GM19193 (cell line): ENCODE data around the gene AKAP6.

Experiments
- POLR2A ChIP-seq: IDR thresholded peaks from 4 replicates; pipeline ENCODE4 v1.6.1; 2011; ENCODE audit not compliant: insufficient read depth, insufficient read length; ENCODE audit errors: extremely low read depth

AKAP6 gene

GRCh38 chr14:32779840-32780239, 450.7 kb downstream of the AKAP6 start:
- no peak for TF ChIP-seq POLR2A

DNA sequence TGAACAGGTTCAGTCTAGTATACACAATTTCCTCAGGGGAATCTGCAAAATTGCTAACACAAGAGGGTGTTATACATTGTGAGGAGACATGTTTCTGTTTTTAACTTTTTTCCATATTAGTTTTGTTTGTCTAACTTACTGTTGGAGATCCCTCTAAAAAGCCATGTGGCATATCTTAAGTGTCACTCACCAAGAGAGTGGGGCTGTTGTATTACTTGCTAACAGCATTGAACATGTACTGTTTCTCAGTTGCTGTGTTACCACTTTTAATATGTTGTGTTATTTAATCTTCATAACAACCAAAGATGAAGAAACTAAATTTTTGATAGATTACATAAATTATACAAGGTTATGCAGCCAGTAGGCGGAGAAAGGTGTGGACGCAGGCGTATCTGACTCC, 455.3 kb downstream of the AKAP6 start:
- TF ChIP-seq POLR2A = no peak

- TF ChIP-seq POLR2A = no peak
These were observed 456.5 kb downstream of the AKAP6 start for GRCh38 chr14:32785585-32785984.

DNA sequence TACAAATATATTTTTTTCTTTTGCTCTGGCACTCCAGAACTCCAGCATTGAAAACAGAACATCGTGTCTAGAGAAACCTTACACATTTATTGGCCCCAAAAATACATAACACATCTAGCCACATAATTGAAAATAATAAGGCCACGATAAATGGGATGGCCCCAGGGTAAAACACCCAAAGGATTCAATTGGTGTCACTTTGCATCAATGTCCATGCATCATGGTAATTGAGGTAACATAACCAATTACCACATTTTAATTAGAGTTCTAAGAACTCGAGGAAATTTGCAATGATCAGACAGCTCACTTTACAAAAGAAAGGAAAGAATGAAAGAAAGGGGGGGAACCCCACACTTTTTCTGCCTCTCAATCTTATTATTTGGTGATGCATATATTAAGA, 457.8 kb downstream of the AKAP6 start:
- TF ChIP-seq POLR2A = no peak

GRCh38 chr14:32800320-32800719, 471.2 kb downstream of the AKAP6 start:
- no peak for TF ChIP-seq POLR2A

- no peak for TF ChIP-seq POLR2A
These were observed 473.2 kb downstream of the AKAP6 start for GRCh38 chr14:32802295-32802694.

DNA sequence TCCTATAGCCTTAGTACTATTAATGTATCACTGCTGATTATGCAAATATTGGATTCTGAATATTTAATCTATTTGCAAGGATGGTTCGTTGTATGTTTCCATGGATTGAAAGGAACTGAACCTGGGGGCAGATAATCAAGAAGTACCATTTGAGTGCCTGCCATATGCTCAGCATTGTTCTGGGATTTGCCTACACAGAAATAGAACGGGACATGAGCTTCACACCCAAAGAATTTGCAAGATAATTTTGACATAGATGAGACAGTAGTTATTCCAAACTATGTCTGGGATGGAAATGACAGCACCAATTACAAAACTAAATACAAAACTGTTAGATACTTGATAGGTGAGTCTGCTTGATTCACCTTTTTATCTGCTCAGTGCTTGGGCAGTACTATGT, 476.9 kb downstream of the AKAP6 start:
- no peak for TF ChIP-seq POLR2A

DNA sequence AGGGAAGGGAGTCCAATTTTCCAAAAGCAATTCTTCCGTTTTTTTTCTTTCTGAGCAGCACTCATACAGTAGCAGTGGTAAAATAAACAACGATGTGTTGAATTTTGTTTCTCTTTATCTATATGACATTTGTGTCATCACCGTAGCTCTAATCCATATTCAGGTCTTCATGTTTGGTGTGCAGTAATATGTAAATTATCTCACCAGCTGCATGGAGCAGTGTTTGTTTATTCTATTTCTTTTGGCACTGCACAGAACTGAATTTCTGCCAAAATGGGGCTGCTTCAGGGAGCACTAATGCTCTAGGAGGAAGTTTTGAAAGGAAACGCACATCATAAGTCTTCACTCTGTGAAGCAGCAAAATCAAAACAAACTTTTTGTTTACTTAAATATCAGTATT, 479.5 kb downstream of the AKAP6 start:
- TF ChIP-seq POLR2A = no peak

DNA sequence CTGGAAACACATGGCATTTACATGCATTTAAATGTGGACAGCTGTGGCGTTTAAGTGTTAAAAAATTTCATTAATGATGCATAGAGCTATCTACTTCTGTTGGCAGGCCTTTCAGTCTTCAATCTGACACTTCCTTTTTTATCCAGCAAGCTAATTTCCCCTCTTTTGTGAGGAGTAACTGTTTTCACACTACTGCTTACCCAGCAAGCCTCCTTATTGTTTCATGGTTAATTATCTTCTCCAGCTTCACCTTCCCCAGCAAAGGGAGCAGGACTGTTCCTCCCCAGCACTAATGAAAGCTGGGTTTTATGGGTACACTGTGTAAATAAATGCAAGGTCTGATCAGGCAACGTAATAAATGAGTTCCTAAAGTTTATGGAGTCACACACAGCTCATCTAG, 480.2 kb downstream of the AKAP6 start:
- TF ChIP-seq POLR2A = no peak

DNA sequence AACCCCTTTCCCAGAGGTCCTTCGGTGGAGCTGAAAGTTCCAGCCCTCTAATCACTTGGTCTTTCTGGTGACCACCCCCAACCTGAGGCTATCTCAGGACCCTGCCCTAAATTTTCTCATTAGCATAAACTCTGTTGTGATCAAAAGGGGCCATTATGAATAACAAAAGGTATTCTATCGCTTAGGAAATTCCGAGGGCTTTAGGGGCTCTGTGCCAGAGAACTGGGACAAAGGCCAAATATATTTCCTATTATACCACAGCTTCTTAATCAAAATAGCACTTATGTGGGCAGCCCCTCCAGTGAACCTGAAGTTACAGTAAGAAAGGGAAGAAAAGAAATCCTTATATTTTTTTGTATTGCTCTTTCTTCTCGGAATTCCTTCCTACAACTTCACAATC, 484.3 kb downstream of the AKAP6 start:
- no peak for TF ChIP-seq POLR2A

- no peak for TF ChIP-seq POLR2A
These were observed 485.6 kb downstream of the AKAP6 start for GRCh38 chr14:32814721-32815120.

DNA sequence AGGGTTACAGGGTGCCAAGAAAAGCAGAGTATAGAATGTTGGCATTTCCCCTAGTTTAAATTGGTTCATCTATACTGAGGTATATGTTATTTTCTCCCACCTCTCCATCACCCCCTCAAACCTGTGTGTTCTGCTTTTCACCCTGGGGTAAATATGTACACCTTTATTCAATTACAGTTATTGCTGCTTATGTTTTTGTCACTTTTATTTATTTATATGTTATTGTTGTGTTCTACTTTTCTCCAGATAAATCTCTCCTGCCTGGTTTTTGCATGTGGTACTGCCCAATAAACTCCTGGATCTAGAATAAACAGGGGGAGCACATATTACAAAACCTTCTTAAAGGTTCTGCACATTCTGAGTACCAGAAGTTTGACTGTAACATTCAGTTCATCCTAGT, 487.5 kb downstream of the AKAP6 start:
- TF ChIP-seq POLR2A = no peak

DNA sequence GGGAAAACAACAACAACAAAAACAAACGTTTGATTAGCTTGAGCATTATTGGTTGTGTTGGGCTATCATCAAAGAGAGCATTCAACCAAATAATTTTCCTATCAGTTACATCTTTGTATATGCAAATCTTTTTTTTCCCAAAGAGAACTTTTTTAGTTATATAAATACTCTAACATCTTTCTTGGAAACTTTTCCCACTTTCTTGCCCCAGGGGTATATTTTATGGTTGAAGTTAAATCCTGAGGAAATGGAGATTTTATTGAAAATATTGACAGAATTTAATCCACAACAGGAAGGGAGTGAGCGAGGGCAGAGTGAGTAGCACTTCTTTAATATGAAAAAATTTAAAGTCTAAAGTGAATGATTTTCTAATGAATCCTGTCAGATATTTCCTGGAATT, 488.7 kb downstream of the AKAP6 start:
- TF ChIP-seq POLR2A = no peak

DNA sequence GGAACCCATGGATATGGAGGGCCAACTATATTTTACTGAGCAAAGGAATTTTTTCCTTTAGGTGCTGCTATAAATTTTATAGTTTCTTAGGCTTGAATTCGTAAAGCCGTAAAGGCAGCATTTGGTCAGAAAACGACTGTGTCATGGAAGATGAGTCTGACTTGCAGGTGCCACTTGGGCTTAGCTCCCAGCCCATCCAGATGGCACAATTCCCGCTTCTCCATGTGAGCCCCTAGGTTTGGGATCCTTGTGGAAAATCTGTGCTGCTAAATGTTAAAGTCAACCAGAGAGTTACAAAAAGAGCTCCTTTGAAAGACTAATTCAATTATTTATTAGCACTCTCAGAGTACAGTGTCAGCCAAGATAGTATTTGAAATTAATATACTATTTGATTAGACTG, 489.5 kb downstream of the AKAP6 start:
- TF ChIP-seq POLR2A = no peak

- no peak for TF ChIP-seq POLR2A
These were observed 491.1 kb downstream of the AKAP6 start for GRCh38 chr14:32820181-32820580.

DNA sequence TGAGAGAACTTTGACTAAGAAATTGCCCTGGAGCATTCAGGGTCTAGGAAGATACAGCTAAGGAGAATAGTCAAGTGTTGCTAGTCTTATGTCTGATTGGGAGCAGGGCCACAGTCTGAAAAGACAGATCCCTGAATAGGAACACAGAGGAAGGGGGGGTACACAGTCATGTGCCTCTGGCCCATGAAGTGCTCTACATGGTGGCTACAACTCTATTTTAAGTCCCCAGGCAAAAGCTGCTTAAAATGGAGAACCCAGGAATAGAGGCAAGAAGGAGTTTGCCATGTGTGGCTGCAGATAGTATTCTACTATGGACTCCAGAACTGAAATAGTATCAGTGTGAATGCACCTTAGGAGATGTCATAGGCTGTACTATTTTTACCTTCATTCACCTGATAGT, 491.6 kb downstream of the AKAP6 start:
- no peak for TF ChIP-seq POLR2A

DNA sequence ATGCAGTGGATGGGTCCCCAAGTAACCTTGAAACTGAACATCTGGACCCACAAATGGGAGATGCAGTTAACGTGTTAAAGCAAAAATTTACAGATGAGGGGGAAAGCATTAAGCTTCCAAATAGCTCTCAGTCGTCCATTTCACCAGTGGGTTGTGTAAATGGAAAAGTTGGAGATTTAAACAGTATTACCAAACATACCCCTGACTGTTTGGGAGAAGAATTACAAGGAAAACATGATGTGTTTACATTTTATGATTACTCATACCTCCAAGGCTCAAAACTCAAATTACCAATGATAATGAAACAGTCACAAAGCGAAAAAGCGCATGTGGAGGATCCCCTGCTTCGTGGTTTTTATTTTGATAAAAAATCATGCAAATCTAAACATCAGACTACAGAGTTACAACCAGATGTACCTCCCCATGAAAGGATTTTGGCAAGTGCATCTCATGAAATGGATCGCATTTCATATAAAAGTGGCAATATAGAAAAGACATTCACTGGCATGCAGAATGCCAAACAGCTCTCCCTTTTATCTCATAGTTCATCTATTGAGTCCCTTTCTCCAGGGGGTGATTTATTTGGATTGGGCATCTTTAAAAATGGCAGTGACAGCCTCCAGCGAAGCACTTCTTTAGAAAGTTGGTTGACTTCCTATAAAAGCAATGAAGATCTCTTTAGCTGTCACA, 493.0 kb downstream of the AKAP6 start:
- no peak for TF ChIP-seq POLR2A

DNA sequence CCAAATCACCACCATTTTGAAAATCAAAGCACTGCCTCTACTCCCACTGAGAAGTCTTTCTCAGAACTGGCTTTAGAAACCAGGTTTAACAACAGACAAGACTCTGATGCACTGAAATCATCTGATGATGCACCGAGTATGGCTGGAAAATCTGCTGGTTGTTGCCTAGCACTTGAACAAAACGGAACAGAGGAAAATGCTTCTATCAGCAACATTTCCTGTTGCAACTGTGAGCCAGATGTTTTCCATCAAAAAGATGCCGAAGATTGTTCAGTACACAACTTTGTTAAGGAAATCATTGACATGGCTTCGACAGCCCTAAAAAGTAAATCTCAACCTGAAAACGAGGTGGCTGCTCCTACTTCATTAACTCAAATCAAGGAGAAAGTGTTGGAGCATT, 494.6 kb downstream of the AKAP6 start:
- no peak for TF ChIP-seq POLR2A

DNA sequence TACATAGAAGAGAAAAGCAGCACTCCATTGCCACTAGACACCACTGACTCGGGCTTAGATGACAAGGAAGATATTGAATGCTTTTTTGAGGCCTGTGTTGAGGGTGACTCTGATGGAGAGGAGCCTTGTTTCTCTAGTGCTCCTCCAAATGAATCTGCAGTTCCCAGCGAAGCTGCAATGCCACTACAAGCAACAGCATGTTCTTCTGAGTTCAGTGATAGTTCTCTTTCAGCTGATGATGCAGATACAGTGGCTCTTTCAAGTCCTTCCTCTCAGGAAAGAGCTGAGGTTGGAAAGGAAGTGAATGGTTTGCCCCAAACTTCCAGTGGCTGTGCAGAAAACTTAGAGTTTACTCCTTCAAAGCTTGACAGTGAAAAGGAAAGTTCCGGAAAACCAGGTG, 495.1 kb downstream of the AKAP6 start:
- TF ChIP-seq POLR2A = no peak
